GM04503 (cell line): ENCODE data around the gene PNKP.

ENCODE experiments used
- DNase-seq: peaks from one replicate; pipeline ENCODE4 v3.0.0-alpha.2; 2012; ENCODE audit warnings: low read depth

The PNKP gene

DNA sequence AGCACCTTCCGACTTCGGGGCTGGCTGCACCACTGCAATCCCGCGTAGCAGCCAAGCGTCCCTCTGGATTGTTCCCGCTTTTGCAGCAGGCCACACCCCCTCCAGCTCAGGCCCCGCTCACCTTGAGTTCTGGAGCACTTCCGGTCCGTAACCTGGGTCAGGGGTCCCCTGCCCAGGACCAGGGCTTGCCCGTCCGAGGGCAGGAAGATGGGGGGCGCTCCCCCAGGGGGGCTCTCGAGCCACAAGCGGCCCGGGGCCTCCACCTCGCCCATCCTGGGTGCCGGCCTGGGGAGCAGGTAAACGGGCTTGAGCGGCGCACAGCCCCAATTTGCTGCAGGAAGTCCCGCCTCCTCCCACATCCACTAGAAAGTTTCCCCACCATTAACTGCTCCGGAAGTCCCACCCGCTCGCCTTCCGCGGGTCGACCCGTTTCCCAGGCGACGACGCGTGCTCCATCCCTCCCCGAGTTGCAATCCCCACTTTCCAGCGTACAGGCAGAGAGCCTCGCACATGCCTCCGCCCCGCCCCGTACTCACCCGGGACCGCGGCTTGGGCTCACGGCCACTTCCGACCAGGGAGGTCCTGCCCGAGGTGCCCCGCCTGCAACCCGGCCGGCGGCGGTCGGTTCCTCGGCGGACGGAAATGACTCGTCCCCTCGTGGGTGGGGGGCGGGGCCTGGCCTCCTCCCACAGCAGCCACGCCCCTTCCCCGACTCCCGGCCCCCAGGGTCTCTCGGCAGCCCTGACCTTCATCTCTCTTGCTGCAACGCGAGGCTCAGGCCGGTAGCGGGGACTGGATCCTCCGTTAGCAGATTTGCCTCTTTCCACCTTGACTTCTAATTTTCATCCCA, at the start of gene PNKP:
TSS of gene PNKP (minus strand) at position 644 of the 850 bp plus-strand sequence. CDS start at position 272, 372 bp downstream.
- peak; percentile 59 for DNase-seq

DNA sequence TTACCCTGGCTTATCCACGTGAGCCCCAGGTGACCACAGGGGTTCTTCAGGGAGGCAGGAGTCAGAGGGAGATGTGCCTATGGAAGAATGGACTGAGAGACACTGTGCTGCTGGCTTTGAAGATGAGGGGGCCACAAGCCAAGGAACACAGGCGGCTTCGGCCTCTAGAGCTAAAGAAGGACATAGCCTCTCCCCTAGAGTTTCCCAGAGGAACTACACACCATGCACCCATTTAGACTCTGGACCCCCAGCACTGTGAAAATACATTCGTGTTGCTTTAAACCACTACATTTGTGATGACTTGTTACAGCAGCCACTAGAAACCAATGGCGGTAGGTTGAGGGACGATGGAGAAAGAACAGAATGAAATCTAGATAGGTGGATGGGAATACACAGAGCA, 47.9 kb upstream of the PNKP start:
- DNase-seq: no peak

DNA sequence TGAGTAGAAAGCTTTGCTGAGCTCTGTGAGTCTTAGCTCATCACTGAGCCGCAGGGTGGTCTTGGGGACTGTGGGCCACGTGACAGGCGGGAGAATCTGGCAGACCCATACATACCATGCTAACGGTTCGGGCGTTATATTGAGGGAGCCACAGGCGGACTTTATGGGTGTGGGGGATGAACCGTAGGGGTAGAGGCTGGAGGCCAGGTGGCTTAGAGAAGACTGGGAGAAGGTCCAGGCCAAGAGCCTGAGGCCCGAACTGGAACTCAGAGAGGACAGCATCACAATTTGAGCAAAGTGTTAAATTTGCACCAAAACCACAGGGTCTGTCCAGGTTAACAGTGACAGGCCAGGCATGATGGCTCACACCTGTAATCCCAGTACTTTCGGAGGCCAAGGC, 46.3 kb upstream of the PNKP start:
- no peak for DNase-seq

DNA sequence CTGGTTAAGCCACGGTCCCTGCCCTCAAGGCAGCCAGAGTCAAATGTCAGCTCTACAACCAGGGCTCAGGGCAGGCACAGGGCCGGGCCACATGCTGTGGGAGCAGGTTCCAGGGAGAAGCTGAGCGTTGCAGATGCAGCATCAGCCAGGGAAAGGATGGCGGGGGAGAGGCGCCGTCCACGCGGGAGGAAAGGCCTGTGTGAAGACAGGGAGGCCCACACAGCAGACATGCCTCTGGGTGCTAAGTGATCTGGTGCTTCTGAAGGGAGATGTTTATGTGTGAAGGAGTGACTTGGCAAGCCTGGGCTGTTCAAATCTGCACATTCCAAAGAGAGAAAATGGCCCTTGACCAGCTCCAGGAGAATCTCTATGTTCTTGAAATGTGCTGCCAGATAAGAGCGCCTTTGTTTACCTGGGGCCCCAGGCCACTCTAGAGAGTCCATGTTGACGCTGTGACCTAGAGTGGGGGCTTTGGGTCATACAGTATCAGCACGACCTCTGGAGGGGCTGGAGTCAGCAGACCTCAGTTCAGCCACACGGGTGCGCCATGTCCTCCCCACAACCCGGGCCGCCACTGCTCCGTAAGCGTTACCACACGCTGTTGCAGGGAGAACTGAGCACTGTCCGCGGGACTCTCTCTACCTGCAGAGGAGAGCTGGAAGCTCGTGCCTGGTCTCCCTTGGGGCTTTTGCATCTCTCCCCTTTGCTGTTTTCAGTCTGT, 45.7 kb upstream of the PNKP start:
- no peak for DNase-seq

DNA sequence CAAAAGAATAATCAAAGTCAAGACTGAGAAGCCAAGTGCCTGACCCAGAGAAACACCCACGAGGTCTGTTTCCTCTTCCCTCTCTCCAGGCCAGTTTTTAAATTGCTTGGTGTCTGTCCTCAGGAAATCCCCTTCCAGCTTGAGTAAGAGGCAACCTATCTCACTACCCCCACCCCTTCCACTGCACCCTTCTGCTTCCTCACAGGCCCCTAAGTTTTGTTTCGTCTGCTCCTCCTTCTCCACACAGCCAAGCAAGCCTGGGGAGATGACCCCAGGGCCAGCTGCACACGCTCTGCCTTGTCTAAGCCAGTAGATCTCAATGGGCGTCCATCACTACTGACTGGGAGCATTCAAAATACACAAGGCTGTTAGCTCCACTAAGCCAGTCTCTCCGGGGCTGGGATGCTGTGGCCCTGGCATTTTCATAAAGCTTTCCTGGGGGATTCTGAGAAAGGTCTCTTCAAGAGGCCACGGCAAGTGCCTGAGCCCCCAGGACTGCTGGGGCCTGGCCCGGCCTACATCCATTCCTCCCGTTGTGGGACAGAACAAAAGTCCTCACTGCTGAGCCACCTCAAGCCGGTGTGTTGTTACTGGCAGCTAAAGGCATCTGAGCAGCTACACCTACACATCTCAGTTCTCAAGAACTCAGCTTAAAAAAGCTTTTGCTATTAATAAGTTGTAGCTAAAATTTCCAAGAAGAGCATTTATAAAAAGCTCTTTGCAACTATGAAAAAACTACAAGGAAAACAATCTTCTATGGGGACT, 44.2 kb upstream of the PNKP start:
- no peak for DNase-seq

DNA sequence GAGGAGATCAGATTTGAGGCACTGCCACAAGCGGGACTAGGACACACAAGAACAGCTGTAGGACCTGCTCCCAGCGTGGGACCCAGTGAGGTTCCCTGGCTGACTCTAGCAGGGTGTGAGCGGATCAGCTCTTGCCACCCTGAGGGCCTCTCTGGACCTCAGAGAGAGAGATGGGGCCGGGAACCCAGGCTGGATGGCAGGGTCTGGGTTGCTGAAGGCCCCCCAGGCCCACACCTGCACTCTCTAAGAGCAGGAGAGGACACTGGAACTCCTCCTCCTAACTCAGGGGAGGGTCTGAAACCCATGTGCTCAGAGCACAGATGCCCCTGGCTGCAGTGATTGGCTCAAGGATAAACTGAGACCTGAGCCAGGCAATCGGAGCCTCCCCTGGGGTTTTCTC, 42.8 kb upstream of the PNKP start:
- no peak for DNase-seq

DNA sequence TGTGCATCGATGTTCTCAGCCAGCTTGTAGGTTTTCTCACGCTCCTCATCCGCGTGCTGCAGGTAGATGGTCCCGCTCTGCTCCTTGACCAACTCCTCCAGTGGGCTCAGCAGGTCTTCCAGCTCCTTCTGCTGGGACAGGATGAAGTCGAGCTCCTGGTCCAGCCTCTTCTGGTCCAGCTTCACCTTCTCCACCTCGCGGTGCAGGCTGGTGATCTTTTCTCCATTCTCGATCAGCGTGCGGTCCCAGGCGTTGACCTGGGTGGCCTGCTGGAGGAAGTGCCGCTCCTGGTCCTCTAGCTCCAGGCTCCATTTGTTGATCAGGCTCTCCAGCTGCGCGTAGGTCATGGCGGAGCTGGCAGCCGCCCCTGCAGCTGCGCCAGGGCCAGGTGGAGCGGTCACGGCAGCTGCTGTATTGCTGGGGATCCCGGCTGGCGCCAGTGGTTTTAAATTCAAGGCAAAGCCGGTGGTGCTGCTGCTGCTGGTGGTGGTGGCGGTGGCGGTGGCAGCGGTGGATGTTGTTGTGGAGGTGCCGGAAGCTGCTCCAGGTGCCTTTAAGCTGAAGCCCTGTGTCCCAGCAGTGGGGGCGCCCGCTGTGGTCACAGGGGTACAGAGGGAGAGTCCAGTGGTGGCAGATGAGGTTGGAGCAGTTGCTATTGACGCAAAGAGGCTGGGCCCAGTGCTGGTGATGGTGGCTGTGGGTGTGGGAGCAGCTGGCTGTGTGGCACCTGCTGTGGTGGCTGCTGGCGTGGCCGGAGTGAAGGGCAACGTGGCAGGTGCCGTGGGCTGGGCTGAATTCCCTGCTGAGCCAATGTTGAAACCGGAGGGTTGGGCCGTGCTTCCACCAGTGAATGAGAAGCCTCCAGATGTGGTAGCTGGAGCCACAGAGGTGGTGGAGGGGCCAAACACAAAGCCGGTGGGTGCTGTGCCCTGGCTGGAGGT, 41.4 kb upstream of the PNKP start:
- DNase-seq: no peak

DNA sequence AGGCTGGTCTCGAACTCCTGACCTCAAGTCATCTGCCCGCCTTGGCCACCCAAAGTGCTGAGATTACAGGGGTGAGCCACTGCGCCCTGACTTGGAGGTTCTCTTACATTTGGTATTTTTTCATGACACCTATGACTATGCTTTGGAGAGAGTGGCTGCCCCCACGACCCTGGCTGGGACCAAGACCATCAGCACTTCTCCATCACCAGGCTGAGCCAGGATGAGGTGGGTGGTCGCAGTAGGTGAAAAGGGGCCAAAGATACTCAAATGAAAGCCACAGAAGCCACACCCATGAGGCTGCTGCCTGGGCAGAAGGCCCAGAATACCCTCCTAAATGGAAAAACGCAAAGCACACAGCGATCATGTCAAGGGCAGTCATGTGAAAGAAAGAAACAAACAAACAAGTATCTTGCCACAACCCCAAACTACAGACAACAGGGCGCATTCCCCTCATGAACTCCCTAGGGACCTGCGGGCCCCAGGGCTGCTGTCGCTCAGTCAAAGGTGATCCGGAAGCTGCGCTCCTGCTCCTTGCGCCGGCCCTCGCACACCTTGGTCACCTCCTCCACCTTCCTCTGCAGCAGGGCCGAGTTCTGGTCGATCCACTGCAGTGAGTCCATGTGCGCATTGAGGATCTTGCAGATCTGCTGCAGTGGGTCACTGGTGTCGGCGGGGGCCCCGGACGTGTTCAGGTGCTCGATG, 40.5 kb upstream of the PNKP start:
- DNase-seq: no peak

DNA sequence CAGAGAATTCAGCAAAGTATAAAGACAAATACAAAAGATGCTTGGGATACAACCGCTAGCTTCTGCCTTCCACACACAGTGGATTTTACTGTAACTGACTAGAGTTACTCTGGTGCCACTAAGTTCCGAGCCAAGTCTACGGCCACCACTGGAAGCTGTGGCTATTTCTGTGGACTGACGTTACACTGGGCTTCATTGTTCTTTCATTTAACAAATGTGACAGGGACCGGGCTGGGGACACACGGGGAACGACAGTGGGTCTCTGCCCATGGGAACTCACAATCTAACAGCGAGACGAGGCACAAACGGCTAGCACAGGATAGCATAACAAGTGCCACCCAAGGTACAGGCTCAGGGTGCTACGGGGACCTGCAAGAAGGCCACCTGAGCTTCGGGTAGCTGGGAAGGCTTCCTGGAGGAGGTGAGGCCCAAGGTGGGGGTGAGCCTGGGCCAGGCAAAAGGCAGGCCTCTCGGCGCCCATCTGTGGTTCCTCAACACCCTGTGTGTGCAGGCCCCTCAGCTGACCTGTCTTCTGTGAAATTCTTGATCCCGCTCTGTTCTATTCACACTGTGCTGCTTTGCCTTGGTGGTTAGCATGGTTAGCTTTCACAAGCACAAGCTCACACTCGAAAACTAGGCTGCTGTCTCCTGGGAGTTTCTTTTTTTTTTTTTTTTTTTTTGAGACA, 39.6 kb upstream of the PNKP start:
- no peak for DNase-seq

DNA sequence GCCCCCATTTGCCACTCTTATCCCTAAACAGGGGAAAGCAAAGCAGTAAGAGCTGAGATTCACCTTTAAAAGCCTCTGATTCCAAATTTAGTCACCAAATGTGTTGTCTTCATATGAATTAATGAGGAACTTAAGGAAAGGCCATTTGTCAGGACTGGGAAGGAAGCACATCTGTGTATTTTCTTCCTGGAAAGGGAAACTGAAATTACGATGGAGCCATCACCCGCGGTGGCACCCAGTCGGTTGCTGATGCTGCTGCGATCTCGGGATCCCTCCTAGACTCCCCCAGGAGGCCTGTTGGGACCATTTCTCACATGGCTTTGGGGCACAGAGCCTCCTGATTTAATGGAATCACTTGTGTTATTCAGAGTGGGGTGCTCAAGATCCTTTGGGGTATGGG, 36.8 kb upstream of the PNKP start:
- no peak for DNase-seq

DNA sequence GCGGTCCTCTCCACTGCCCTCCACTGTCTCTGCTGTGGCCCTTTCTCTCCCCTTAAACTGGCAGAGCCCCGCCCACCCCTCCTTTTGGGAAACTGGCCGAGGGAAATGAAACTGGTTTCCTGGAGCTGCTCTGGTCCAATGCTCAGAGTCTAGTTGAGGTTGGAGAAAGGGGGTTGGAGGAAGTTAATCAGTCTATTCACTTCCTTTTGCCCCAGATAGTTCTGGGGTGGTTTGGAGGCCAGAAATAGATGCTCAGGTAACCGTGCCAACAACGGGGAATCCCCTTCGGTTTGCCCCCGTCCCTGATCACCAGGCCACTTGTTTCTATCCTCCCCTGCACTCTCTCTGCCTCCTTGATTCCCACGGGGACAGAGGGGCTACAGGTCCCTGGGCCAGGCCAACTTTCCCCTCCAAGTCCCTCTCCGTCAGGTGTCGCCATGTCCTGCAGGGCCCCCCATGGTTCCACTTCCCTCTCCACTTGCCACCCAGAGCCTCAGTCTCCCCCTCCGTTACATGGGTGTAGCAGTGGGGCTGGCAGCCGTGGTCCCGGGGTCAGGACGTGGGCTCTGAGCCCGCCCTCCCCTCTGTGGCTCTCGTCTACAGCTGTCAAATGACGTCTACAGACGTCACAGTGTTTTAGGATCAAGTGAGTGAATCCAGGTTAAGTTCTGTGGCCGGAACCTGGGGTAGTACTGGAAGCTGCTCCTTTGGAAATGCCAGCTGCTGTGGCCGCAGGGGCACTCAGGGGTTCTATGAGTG, 29.7 kb upstream of the PNKP start, which contains the start of gene IL4I1:
TSS of gene IL4I1 (minus strand) at position 25 of the 759 bp plus-strand sequence. CDS start 727 bp downstream, outside the sequence.
- no peak for DNase-seq

DNA sequence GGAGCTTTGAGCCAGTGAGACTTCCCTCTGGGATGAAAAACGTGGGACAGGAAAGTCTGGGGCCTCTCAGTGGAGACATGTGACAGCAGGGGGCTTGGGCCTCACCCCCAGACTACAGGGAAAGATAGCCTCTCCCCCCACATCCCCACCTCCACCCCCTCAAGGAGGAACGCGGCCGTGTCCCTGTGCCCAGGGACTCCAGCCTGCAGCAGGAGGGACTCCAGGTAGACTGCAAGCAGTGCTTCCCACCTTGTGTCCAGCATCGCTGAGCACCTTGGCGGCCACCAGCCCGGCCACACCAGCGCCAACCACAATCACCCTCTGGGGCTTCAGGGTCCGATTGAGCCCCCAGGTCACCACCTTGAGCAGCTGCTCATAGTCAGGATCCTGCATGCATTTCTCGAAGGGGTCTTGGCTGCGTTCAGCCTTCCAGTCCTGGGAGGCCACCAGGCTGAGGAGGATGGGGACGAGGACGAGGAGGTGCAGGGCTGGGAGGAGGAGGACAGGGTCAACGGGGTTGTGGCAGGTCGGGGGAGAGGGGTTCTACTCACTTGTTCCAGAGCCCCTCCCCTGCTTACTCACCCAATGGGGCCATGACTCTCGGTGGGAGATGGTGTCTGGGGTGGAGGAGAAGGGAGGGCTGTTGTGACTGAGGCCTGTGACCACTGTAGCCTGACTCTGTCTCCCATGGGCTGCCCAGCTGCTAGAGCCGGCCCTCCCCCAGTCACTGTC, 28.4 kb upstream of the PNKP start:
- DNase-seq: no peak

DNA sequence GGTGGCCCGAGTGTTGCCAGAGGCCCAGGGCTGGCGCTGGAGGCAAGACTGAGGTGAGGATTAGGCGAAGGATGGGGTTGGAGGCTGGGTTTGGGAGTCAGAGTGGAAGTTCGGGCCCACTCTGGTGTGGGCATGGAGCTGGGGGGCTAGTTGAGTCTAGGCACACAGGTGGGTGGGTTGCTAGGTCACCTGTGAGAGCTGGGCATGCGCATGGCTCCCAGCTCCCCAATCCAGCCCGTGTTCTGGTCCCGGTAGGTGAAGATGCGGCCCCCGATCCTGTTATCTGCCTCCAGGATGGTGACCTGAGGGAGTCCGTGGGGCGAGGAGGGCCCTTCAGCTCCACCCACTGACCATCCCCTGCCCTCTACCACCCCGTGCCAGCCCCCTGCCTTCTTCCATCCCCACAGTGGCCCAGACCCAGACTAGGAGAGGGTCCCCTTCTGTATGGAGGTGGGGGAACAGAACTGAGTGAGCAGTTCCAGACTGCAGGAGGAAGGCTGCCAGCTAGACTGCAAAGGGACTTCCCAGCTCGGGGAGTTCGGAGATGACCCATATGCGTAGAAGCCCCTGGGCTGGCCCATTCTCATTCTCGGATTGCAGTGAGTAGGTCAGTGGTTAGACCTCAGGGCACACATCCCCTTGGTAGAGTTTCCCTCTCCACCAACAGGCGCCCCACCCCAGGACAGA, 27.6 kb upstream of the PNKP start:
- DNase-seq: no peak

DNA sequence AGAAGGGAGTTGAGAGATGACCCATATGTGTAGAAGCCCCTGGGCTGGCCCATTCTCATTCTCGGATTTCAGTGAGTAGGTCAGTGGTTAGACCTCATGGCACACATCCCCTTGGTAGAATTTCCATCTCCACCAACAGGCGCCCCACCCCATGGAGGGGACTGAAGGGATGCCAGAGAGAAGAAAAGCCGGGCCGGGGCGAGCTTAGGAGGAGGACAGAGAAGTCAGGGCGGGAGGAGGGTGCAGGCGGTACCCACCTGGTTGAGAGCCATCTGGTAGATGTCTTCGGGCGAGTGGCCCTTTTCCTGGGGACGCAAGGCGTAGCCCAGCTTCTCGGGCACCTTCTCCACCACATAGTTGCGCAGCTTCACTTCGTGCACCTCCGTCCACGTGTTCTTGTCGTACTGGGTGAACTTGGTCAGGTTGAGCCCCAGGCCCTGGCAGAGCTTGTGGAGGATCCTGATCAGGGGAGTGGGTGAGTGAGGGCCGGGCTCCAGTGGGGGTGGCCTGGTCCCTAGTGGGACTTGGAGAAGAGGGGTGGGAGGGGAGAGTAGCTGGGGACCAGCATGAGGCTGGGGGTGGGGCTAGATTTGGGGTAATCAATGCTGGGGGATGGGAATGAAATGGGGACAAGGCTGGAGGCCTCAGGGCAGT, 26.8 kb upstream of the PNKP start:
- DNase-seq: no peak

DNA sequence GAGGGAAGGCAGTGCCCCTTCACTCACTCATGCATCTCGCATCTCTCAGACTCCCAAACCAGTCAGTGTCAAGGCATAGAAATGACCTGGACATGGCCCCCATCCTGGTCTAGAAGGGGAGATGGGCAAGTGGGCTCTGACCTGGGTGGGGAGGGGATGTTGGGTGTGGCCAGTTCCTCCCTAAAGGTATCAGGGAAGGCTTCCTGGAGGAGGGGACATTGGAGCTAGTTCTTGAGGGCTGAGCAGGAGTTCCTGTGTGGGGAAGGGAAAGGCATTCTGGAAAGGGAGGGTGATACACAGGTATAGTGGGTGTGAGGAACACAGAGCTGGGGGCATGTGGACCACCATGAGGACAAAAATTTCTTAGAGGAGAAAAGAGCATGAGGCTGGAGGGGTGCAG, 25.3 kb upstream of the PNKP start:
- DNase-seq: no peak

DNA sequence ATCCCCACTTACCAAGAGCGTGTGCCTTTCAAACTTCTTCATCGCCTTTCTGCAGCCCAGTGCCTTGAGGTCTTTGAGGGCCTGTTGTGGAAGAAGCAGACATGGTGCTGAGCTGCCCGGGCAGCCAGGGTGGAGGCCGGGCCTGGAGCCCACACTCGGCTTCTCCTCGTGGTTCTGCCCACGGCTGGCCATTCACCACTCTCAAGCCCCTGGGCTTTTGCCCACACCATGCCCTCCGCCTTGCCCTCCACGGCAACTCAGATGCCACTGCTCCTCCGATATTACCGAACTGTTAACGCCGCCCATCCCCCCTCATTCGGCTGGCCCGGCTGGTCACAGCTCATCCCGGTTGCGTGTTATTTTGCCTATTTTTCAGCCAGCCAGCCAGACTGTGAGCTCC, 24.0 kb upstream of the PNKP start:
- DNase-seq: no peak
